ENCODE results near the gene SEC14L5.

The SEC14L5 gene

DNA sequence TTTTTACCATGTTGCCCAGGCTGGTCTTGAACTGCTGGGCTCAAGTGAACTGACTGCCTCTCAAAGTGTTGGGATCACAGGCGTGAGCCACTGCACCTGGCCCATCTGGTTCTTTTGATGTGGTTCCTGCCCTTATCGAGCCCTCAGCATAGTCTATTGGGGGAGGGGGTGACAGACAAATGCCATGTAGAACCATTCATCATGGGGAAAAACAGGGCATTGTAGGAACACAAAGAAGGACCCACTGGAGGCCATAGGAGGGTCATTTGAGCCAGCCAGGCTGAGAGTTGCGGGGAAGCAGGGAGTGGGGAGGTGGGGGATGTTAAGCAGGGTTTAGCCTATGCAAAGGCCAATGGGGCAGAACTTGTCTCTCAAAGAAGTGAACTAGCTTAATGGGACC lies 11.9 kb downstream of the SEC14L5 start:
- POLR2A ChIA-PET, result no interaction called here
- no peak for TF ChIP-seq ARNT (IDR thresholded peaks at IDR 0.05)
- no peak for TF ChIP-seq L3MBTL2 (conservative IDR thresholded peaks at IDR 0.05)
- no peak for TF ChIP-seq FOXM1 (IDR thresholded peaks at IDR 0.05; ENCODE audit: borderline replicate concordance)
- no peak for TF ChIP-seq FOXA1 (IDR thresholded peaks at IDR 0.05)
- no peak for TF ChIP-seq CTBP1 (IDR thresholded peaks at IDR 0.05; ENCODE audit: borderline replicate concordance)
- no peak for TF ChIP-seq LEF1 (IDR thresholded peaks at IDR 0.05; ENCODE audit: borderline replicate concordance)
- no peak for TF ChIP-seq TARDBP (IDR thresholded peaks at IDR 0.05)
- no peak for TF ChIP-seq SP1 (IDR thresholded peaks at IDR 0.05)
- TF ChIP-seq, protein P1, sequence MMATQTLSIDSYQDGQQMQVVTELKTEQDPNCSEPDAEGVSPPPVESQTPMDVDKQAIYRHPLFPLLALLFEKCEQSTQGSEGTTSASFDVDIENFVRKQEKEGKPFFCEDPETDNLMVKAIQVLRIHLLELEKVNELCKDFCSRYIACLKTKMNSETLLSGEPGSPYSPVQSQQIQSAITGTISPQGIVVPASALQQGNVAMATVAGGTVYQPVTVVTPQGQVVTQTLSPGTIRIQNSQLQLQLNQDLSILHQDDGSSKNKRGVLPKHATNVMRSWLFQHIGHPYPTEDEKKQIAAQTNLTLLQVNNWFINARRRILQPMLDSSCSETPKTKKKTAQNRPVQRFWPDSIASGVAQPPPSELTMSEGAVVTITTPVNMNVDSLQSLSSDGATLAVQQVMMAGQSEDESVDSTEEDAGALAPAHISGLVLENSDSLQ (IDR thresholded peaks at IDR 0.05), result no peak
- TF ChIP-seq SUZ12 (IDR thresholded peaks at IDR 0.05), result no peak
- TF ChIP-seq HDGF (IDR thresholded peaks at IDR 0.05; ENCODE audit: borderline replicate concordance), result no peak
- TF ChIP-seq BHLHE40 (IDR thresholded peaks at IDR 0.05; ENCODE audit: borderline replicate concordance), result no peak
- TF ChIP-seq ZNF384 (IDR thresholded peaks at IDR 0.05), result no peak
- TF ChIP-seq ELF4 (IDR thresholded peaks at IDR 0.05), result no peak
- TF ChIP-seq FOXK2 (IDR thresholded peaks at IDR 0.05), result no peak
- no peak for TF ChIP-seq NFRKB (IDR thresholded peaks at IDR 0.05)

DNA sequence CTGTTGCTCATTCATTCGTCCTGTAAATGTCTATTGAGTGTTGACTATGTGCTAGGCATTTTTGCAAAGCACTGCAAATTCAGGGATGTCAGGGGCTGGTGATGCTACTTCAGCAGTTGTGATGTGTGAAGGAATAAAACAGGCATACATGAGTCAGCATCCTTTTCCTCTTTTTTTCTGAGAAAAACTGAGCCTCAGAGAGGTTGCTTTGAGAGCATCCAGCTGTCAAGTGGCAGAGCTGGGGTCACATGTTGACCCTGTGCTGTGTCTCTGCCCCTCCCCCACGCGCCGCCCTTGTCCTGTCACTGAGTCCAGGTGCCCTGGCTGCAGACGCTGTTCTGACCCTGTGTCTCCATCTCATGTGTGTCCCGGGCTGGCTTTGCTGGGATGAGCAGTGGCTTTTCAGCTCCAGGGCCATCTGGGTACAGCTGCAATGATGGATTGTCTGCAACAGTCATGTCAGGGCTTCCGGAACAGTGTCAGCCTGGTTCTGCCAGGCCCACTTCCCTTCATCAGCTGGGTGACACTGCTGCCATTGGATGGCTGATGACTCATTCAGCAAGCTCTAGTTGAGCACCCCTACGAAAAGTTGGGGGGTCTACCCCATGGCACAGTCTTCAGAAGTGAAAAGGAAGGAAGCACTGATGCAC lies 14.9 kb downstream of the SEC14L5 start:
- ChIA-PET POLR2A (no interaction called here), CTCF (no interaction called here)
- no peak for DNase-seq (ENCODE audit: extremely low spot score)
- TF ChIP-seq TARDBP (IDR thresholded peaks at IDR 0.05) (no peak), L3MBTL2 (conservative IDR thresholded peaks at IDR 0.05) (no peak), CTBP1 (IDR thresholded peaks at IDR 0.05; ENCODE audit: borderline replicate concordance) (no peak), ZNF384 (IDR thresholded peaks at IDR 0.05) (no peak), NFRKB (IDR thresholded peaks at IDR 0.05) (no peak), LEF1 (IDR thresholded peaks at IDR 0.05; ENCODE audit: borderline replicate concordance) (no peak), SP1 (IDR thresholded peaks at IDR 0.05) (no peak), HDGF (IDR thresholded peaks at IDR 0.05; ENCODE audit: borderline replicate concordance) (no peak), BHLHE40 (IDR thresholded peaks at IDR 0.05; ENCODE audit: borderline replicate concordance) (no peak), FOXK2 (IDR thresholded peaks at IDR 0.05) (no peak), FOXM1 (IDR thresholded peaks at IDR 0.05; ENCODE audit: borderline replicate concordance) (no peak), SUZ12 (IDR thresholded peaks at IDR 0.05) (no peak), ARNT (IDR thresholded peaks at IDR 0.05) (no peak), FOXA1 (IDR thresholded peaks at IDR 0.05) (no peak), ELF4 (IDR thresholded peaks at IDR 0.05) (no peak)
- TF ChIP-seq, protein P1 (IDR thresholded peaks at IDR 0.05), result no peak

More for the DNA sequence above, 11.9 kb downstream of the SEC14L5 start:
- DNase-seq (ENCODE audit: extremely low spot score), result no peak
- CTCF ChIA-PET, result no interaction called here

DNA sequence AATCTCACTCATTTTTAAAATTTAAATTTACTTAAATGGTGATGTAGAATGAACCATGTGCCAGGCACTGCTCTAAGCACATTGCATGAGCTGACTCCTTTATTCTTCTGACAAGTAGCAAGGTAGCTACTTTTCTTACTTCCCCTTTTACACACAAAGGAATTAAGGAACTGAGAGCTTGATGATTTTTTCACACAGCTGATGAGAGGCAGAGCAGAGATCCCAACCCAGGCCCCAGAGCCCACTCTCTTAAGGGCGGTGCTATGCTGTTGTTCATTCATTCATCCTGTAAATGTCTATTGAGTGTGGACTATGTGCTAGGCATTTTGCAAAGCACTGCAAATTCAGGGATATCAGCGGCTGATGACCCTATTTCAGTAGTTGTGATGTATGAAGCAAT lies 17.9 kb downstream of the SEC14L5 start:
- no peak for DNase-seq (ENCODE audit: extremely low spot score)
- ChIA-PET POLR2A (no interaction called here), CTCF (no interaction called here)
- TF ChIP-seq, protein P1 (IDR thresholded peaks at IDR 0.05), result no peak
- TF ChIP-seq HDGF (IDR thresholded peaks at IDR 0.05; ENCODE audit: borderline replicate concordance) (no peak), ARNT (IDR thresholded peaks at IDR 0.05) (no peak), FOXK2 (IDR thresholded peaks at IDR 0.05) (no peak), FOXM1 (IDR thresholded peaks at IDR 0.05; ENCODE audit: borderline replicate concordance) (no peak), CTBP1 (IDR thresholded peaks at IDR 0.05; ENCODE audit: borderline replicate concordance) (no peak), LEF1 (IDR thresholded peaks at IDR 0.05; ENCODE audit: borderline replicate concordance) (no peak), BHLHE40 (IDR thresholded peaks at IDR 0.05; ENCODE audit: borderline replicate concordance) (no peak), SP1 (IDR thresholded peaks at IDR 0.05) (no peak), ELF4 (IDR thresholded peaks at IDR 0.05) (no peak), L3MBTL2 (conservative IDR thresholded peaks at IDR 0.05) (no peak), NFRKB (IDR thresholded peaks at IDR 0.05) (no peak), FOXA1 (IDR thresholded peaks at IDR 0.05) (no peak), SUZ12 (IDR thresholded peaks at IDR 0.05) (no peak), TARDBP (IDR thresholded peaks at IDR 0.05) (no peak)

GRCh38 chr16:4976611-4977145 lies 18.5 kb downstream of the SEC14L5 start:
- POLR2A ChIA-PET, result interaction anchor here (1.0 kb wide), 1 partner anchor 227 kb away, joined by 3 read pairs; no protein-coding TSS in a partner anchor
- TF ChIP-seq FOXK2 (IDR thresholded peaks at IDR 0.05) (no peak), CTBP1 (IDR thresholded peaks at IDR 0.05; ENCODE audit: borderline replicate concordance) (no peak), LEF1 (IDR thresholded peaks at IDR 0.05; ENCODE audit: borderline replicate concordance) (no peak), HDGF (IDR thresholded peaks at IDR 0.05; ENCODE audit: borderline replicate concordance) (no peak), L3MBTL2 (conservative IDR thresholded peaks at IDR 0.05) (no peak), SP1 (IDR thresholded peaks at IDR 0.05) (no peak), TARDBP (IDR thresholded peaks at IDR 0.05) (no peak), FOXM1 (IDR thresholded peaks at IDR 0.05; ENCODE audit: borderline replicate concordance) (no peak), ARNT (IDR thresholded peaks at IDR 0.05) (no peak), SUZ12 (IDR thresholded peaks at IDR 0.05) (no peak), FOXA1 (IDR thresholded peaks at IDR 0.05) (no peak), NFRKB (IDR thresholded peaks at IDR 0.05) (no peak), ELF4 (IDR thresholded peaks at IDR 0.05) (no peak), ZNF384 (IDR thresholded peaks at IDR 0.05) (no peak), BHLHE40 (IDR thresholded peaks at IDR 0.05; ENCODE audit: borderline replicate concordance) (no peak)
- TF ChIP-seq, protein P1 (IDR thresholded peaks at IDR 0.05), result no peak
- CTCF ChIA-PET, result no interaction called here
- DNase-seq (ENCODE audit: extremely low spot score), result no peak

DNA sequence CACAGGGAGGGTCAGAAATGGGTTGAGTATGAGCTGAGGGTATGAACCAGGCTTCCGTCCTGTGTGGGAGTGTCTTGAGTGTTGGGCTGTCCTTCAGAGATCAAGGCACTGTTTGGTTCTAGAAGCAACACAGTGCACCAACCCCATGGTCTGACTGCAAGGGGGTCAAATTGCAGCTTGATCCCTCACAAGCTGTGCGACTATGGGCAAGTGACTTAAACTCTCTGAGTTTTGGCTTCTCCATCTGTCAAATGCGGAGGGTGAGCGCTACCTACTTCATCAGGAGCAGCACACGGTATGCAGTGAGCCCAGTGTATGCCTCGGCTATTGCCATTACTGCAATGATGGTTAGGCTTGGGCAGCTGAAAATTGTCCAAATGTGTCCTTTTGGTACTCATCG lies 21.0 kb downstream of the SEC14L5 start:
- ChIA-PET POLR2A (no interaction called here), CTCF (no interaction called here)
- TF ChIP-seq ZNF384 (IDR thresholded peaks at IDR 0.05), result no peak
- no peak for TF ChIP-seq HDGF (IDR thresholded peaks at IDR 0.05; ENCODE audit: borderline replicate concordance)
- TF ChIP-seq FOXA1 (IDR thresholded peaks at IDR 0.05), result no peak
- TF ChIP-seq LEF1 (IDR thresholded peaks at IDR 0.05; ENCODE audit: borderline replicate concordance), result no peak
- no peak for TF ChIP-seq ELF4 (IDR thresholded peaks at IDR 0.05)
- no peak for TF ChIP-seq BHLHE40 (IDR thresholded peaks at IDR 0.05; ENCODE audit: borderline replicate concordance)
- no peak for TF ChIP-seq SP1 (IDR thresholded peaks at IDR 0.05)
- no peak for TF ChIP-seq SUZ12 (IDR thresholded peaks at IDR 0.05)
- TF ChIP-seq CTBP1 (IDR thresholded peaks at IDR 0.05; ENCODE audit: borderline replicate concordance), result no peak
- TF ChIP-seq, protein P1 (IDR thresholded peaks at IDR 0.05), result no peak
- TF ChIP-seq FOXK2 (IDR thresholded peaks at IDR 0.05), result no peak
- TF ChIP-seq TARDBP (IDR thresholded peaks at IDR 0.05), result no peak
- DNase-seq (ENCODE audit: extremely low spot score), result no peak
